NCI-H345 treated with DMSO at 0.1 percent for 48 hours (cell line): ENCODE data around the gene ID4.

Source experiments
- DNase-seq: peaks from one replicate; lab custom pipeline; 2025; ENCODE audit not compliant: unreplicated experiment; lab: John Stamatoyannopoulos, UW

Gene ID4

DNA sequence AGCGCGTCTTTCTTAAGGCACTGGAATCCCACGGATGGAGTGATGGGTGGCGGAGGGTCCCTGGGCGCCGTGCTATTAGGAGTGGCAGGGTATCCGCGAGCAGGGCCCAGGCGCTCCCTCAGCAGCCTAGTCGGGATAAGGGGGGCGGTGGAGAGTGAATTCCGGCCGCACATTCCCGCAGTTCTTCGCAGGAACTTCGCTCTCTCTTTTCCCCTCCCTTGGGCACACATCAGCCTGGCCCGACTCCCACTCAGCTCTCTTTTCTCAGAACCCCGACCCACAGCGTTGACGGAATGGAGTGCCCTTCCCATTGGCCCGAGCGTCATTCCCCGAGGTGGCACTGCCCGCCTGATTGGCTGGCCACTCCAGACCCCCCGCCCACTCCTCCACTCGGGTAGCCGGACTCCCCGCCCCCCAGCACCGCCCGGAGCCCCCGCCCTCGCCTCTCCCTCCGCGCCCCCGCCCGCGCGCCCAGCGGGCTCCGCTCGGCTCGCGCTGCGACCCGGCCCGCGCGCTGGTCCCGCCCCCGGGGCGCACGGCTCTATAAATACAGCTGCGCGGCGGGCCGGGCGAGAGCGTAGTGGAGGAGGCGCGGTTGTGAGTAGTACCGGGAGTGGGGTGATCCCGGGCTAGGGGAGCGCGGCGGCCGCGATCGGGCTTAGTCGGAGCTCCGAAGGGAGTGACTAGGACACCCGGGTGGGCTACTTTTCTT is at the start of gene ID4:
TSS of gene ID4 (plus strand) at position 572 of the 712 bp plus-strand sequence. CDS start 385 bp downstream, outside the sequence.
- peak; percentile 63 for DNase-seq

GRCh38 chr6:19788686-19789085 is 48.5 kb upstream of the ID4 start:
- no peak for DNase-seq

GRCh38 chr6:19789100-19789803 is 47.9 kb upstream of the ID4 start:
- DNase-seq: no peak

GRCh38 chr6:19791267-19791666 is 45.9 kb upstream of the ID4 start:
- DNase-seq: no peak

DNA sequence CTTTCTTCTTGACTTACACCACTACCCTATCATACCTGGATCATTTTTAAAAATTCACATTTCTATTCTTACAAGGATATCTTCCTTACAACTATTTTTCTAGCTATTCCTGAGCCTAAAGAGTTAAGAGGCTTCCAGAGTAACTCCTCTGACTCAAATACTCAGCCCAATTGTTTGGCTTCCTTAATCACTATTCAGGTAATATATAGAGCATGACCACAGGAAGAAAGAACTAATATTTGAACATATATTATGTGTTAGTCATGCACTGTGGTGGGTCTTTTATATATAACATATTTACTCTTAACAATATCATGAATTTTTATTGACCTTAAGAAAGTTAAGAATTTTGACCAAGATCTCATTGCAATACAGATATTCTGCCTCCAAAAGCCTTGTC is 42.0 kb upstream of the ID4 start:
- no peak for DNase-seq

- no peak for DNase-seq
Measured at GRCh38 chr6:19796452-19796851, 40.7 kb upstream of the ID4 start.

DNA sequence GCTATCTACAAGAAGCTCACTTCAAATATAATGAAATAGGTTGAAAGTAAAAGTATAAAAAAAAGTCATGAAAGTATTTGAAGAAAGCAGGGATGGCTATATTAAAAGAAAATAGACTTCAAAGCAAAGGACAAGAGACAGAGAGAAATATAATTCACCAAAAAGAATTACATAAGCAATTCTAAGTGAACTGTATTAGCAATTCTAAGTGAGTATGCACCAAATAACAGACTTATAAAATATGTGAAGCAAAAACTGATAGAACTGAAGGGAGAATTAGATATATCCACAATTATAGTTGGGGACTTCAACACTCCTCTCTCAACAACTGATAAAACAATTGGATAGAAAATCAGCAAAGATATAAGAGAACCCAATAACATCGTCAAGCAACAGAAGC is 38.8 kb upstream of the ID4 start:
- no peak for DNase-seq

DNA sequence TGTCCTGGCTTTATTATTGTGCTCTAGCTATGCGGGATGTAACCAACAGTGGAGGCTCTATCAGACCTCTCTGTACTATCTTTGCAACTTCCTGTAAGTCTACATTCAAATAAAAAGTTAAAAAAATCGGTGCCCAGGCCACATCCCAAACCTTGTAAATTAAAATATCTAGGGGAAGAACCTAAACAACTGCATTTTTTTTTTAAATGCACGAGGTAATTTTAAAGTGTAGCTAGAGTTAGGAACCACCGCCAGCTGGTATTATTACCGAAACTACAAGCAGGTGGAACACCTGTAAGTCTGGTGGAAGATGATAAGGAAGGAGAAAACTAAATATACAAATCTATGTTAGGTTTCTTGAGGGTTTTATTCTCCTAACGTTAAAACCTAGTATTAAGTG is 34.5 kb upstream of the ID4 start:
- DNase-seq: no peak

- DNase-seq: peak; percentile 18
Measured at GRCh38 chr6:19803331-19804204, 33.6 kb upstream of the ID4 start.

DNA sequence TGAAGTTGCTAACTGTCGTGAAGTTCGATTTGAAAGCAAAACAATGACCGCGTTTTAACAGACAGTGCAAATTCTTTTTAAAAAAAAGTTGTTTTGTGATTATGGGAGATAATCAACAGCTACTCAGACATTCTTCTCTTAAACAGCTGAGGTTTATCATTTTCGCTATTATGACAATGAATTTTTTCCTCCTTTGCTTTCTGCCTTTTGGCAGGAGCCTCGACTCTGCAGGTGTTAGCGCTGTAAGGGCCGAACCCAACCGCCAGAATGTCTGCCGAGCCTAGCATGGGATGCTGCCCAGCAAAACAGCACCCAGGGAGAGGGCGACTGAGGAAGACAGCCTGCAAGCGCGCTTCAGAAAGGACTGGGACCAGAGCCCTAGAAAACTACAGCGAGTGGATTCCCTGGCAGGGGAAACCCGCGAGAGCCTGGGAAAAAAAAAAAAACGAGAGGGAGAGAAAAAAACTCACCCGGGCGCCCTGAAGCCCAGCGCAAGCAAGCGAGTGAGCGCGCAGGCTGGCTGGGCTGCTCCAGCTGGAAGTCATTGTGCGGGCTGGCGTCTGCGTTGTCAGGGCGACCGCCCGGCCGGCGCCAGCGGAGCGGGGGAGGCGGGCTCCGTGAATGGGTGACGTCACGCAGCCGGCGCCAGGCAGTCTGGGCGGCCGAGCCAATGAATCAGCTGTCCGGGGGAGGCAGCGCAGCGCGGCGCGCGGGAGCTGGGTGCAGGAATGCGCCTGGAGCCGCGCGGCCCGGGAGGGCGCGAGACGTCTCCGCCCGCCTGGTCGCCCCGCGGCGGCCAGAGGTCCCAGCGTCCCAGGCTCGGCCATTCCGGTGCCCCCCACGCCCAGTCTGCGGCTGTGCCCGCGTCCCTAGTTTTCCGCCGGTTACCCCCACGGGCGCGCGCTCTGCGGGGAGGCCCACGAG is 32.7 kb upstream of the ID4 start:
- peak; percentile 88 for DNase-seq

DNA sequence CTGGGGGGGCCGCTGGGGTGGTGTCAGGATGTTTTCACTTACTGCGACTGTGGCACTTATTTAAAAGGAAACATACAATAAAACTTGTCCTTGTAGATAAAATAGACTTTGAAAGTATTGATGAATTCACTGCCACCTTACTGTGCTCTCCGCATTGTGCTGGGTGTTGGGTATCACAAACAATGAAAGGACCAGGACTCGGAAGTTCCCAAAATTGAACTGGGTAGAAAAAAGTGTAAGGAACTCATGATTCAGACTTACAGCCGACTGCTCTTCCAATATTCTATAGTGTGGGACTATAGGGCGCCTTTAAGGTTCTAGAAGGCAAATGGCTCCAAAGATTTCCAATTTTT is 32.1 kb upstream of the ID4 start:
- DNase-seq: no peak

- DNase-seq: no peak
Measured at GRCh38 chr6:19806971-19807396, 30.2 kb upstream of the ID4 start.

DNA sequence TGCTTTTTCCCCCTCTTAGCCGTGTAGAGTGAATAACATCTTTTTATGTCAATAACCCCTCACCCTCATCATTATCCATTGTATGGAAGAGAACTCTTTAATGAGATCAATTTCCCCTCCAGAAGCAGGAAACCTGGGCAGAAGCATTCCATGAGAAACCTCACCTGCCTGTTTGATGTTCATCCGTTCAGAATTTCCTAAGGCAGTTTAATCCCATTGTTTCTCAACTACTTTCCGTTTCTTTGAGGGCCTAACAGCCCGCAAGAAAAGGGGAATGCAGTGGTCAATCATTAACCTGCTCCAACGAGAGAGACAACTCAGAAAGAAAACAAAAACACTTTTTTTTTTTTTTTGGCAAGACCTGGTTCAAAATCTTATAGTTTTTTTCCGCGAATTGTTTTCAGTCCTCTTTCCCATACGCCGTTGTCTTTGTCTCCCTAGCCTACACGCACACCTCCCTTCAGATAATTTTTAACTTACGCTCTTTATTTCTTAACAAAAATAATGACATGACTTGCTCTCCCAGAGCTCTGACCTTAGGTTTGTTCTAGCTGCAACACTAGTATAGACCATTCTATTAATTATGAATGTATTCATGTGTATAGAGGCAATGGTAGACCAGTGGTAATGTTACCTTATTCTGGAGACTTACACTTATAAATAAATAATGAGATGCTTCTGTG is 25.6 kb upstream of the ID4 start:
- no peak for DNase-seq

DNA sequence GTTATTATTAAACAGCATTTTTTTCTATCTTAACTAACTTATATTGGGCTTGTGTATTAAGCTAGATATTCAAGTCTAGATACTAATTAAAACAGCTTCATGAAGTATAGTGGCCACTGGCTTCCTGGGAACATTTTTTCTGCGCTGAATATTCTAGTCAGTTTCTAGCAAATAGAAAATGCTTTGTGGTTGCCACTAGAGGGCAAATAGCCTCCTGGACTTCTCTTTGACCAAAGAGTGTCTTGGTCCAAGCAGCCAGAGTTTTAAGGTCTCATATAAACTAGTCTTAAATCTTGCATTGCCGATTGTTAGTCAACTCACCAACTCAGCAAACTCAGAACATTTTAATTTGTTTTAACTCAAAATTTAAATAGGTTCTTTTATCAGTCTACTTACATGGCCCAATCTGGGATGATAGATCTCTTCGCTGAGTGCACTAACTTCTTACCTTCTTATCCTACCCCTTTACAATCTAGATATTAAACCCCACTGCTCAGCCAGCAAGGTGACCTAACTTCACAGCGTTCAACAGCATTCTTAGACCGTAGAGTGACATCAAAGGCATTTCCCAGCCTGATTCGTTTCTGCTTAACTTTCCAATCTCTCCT is 24.6 kb upstream of the ID4 start:
- DNase-seq: no peak

DNA sequence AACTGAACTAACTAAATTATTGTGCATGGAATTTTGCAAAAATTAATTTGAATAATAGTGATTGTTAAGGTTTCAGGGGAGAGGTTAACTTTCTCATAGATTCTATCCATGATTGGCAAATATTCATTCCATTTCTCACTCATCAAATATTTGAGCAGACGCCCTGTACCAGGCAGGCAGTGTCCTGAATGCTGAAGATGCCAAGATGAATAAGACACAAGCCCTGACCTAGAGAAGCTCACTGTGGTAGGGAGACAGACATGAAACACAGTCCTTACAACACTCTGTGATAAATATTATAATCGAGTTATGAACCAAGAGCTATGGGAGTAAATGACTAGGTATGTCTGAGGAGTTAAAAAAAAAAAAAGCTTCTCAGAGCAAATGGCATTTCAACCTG is 18.4 kb upstream of the ID4 start:
- DNase-seq: no peak

DNA sequence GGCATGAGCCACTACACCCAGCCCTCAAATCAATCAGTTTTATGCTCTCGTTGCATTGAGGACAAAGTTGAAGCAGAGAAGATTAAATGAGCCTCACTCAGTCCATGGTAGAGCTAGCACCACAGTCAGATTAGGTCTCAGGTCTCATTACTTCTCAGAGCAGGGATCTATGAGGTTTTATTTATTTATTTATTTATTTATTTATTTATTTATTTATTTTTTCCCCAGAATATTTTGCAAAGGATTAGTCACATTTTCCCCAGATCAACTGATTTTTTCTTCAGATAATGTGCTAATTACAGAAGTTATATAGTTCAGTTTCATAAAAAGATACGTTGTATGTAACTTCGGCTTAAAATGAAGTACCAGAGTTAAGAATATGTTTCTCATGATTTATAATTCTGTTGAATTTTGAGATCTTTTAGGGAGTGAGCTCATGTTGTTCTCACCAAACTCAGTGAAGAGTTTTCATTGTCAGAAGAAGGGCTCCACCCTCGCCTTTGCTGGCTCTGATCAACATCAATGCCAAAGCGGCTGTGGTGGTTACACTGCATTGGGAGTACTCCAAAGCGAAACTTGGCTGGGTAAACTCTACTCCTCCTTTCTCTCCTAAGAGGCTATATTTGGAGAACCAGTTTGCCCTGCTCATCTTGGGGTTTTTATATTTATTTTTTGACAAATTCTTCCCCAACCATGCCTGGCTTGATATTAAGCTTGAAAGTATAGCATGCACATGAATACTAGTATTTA is 12.9 kb upstream of the ID4 start:
- no peak for DNase-seq

DNA sequence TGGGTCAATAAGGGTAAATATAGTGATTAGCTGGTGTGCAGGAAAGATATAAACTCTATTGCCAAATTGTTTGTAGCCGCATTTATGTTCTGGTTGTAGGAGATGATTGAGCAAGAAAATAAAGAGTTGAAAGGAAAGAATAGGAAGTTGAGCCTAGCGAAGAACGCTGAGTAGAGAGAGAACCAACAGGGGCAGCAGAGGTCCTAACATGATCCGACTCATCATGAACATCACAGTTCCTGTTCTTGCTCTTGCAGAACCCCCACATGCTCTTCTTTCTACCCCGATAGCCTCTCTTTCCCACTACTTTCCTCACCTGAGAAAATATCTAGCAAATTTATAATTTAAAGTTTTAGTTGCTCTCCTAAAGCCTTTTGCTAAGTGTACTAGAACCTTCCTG is 9.9 kb upstream of the ID4 start:
- no peak for DNase-seq

- DNase-seq: no peak
Measured at GRCh38 chr6:19827903-19828302, 9.3 kb upstream of the ID4 start.

DNA sequence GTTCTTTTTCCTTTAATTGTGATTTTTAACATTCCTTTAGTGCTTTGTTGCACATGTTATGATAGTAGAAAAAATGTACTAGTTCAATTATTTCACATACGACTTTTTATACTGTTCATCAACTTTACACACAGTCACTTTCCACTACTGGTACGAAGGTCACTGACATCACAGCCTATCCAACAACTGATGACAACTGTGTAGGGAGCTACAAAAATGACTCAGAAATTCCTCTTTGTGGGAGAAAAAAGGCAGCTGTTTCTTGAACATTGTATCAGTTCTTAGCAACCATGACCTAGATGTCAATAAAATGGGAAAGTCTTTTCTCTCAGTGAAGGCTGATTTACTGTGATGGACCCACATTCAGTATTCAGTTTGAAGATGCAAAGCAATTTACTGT is 7.0 kb upstream of the ID4 start:
- DNase-seq: no peak
